CD4-positive, alpha-beta T cell (primary cell): Measurements from ENCODE around the gene JAK1. TPM values are rescaled to one million over a fixed set of nuclear protein-coding genes. Genes with fewer than 3 reads are reported as not detected.

Experiments
- ATAC-seq: fragments of 200-7000 bp; cut with Tn5 transposase; one replicate; pipeline ENCODE4 v1.10.0; 2022; ENCODE audit warnings: mild to moderate bottlenecking; ENCODE audit not compliant: poor library complexity
- CTCF ChIA-PET: fragments of 350-600 bp; sonication (Branson Sonifier 250); formaldehyde crosslinking; loops from one replicate; lab custom pipeline; 2021; ENCODE audit warnings: antibody characterized with exemption, inconsistent platforms; lab: Charles Lee
- POLR2A ChIA-PET: fragments of 350-600 bp; sonication (Branson Sonifier 250); formaldehyde crosslinking; loops from one replicate; lab custom pipeline; 2021; ENCODE audit warnings: antibody characterized with exemption, inconsistent platforms; lab: Charles Lee
- DNase-seq, 14 experiments: peaks; one replicate each; pipeline ENCODE4 v3.0.0-alpha.2; 2013 to 2020; ENCODE audit warnings: mixed read lengths in 2 of 14
- H3K27ac ChIP-seq, 2 donors: one replicate each; pipeline versions ENCODE4 v1.5.1 to v1.7.0; 2013; ENCODE audit warnings: low read length in 2 of 2, low read depth in 1 of 2, mild to moderate bottlenecking in 1 of 2
- H3K27me3 ChIP-seq, 2 experiments: 1 replicate in 1 of 2; 2 replicates in 1 of 2; pipeline versions ENCODE4 v1.6.1 to v1.7.0; 2013; ENCODE audit warnings: low read length in 2 of 2, control low read depth in 1 of 2, mild to moderate bottlenecking in 1 of 2, moderate library complexity in 1 of 2; ENCODE audit not compliant: insufficient read depth in 2 of 2, control insufficient read depth in 1 of 2
- H3K36me3 ChIP-seq: one replicate; pipeline ENCODE4 v1.6.1; 2013; ENCODE audit warnings: low read length, control low read depth; ENCODE audit not compliant: insufficient read depth
- H3K4me1 ChIP-seq: one replicate; pipeline ENCODE4 v1.6.1; 2013; ENCODE audit warnings: low read length, control low read depth; ENCODE audit not compliant: insufficient read depth
- H3K4me3 ChIP-seq: one replicate; pipeline ENCODE4 v1.5.1; 2013; ENCODE audit warnings: mild to moderate bottlenecking, low read length, moderate library complexity
- H3K9me3 ChIP-seq, 2 experiments: 1 replicate in 1 of 2; 2 replicates in 1 of 2; pipeline versions ENCODE4 v1.6.1 to v1.7.0; 2013; ENCODE audit warnings: low read length in 2 of 2, mild to moderate bottlenecking in 2 of 2, control low read depth in 1 of 2, moderate library complexity in 1 of 2; ENCODE audit not compliant: control insufficient read depth in 1 of 2, insufficient read depth in 1 of 2
- H3K27ac Mint-ChIP-seq: one replicate; pipeline ENCODE4 v1.8.0; 2020; ENCODE audit warnings: mixed read lengths
- H3K27me3 Mint-ChIP-seq: one replicate; pipeline ENCODE4 v1.8.0; 2021; ENCODE audit warnings: mixed read lengths
- H3K36me3 Mint-ChIP-seq: one replicate; pipeline ENCODE4 v1.8.0; 2021; ENCODE audit warnings: low read depth, mixed read lengths
- H3K4me1 Mint-ChIP-seq: one replicate; pipeline ENCODE4 v1.8.0; 2021; ENCODE audit warnings: low read depth, mixed read lengths
- H3K4me3 Mint-ChIP-seq: one replicate; pipeline ENCODE4 v1.8.0; 2020; ENCODE audit warnings: mild to moderate bottlenecking, mixed read lengths
- H3K9me3 Mint-ChIP-seq: one replicate; pipeline ENCODE4 v1.8.0; 2020; ENCODE audit warnings: mixed read lengths
- CTCF ChIP-seq: fragments of 200-600 bp; IDR thresholded peaks from one replicate; pipeline ENCODE4 v1.8.0; 2022; ENCODE audit warnings: antibody characterized with exemption, mild to moderate bottlenecking
- intact Hi-C, 2 experiments: fragments of 100-400 bp; cut with DNase I in 1 of 2; cut with micrococcal nuclease in 1 of 2; formaldehyde crosslinking; loops; one replicate each; pipeline versions ENCODE4 v1.15.1 to v1.9.0; 2023 to 2025; cut with DNase I, micrococcal nuclease
- total RNA-seq, 174 experiments: library from RNA in 2 of 174; stranded (reverse) in 2 of 174; gene quantifications; one replicate each; pipeline ENCODE4 v1.2.3 and lab custom pipeline; 2021 to 2026

Gene JAK1
- total RNA-seq, 2 experiments from 2014 or later = 240 to 252 TPM

- Mint-ChIP-seq H3K27me3 (no peaks in the 10 kb centered on the region), H3K9me3 (no peaks in the 10 kb centered on the region), H3K4me3 (no peak overlapping the region), H3K36me3 (peaks cover 97% of the 10 kb centered on the region), H3K27ac (peak overlapping the region; percentile 56), H3K4me1 (peaks cover 23% of the 10 kb centered on the region)
- intact Hi-C loops = no loop called here
- no peaks in the 10 kb centered on the region for H3K9me3 ChIP-seq
- peaks cover 95% of the 10 kb centered on the region for H3K36me3 ChIP-seq
- no peaks in the 10 kb centered on the region for H3K27me3 ChIP-seq
- DNase-seq (no peak), ATAC-seq (no peak)
- POLR2A ChIA-PET = interaction anchor here (0.9 to 1.2 kb wide), 2 partner anchors 21 to 191 kb away, joined by 4 read pairs; no protein-coding TSS in a partner anchor
- CTCF ChIA-PET = interaction anchor here (1.1 kb wide), 1 partner anchor 219 kb away, joined by 4 read pairs; no protein-coding TSS in a partner anchor
- H3K4me3 ChIP-seq = no peak overlapping the region
- H3K27ac ChIP-seq = no peak overlapping the region
- peaks cover 4% of the 10 kb centered on the region for H3K4me1 ChIP-seq
- no peak for TF ChIP-seq CTCF
These were observed 109.8 kb downstream of the JAK1 start for GRCh38 chr1:64856553-64856952.

- no peak overlapping the region for H3K4me3 ChIP-seq
- no peak for TF ChIP-seq CTCF
- H3K9me3 ChIP-seq = no peaks in the 10 kb centered on the region
- H3K27me3 Mint-ChIP-seq = no peaks in the 10 kb centered on the region
- peaks cover 96% of the 10 kb centered on the region for H3K36me3 ChIP-seq
- no peaks in the 10 kb centered on the region for H3K9me3 Mint-ChIP-seq
- no peak overlapping the region for H3K27ac Mint-ChIP-seq
- no peak overlapping the region for H3K27ac ChIP-seq
- no peak for ATAC-seq
- POLR2A ChIA-PET = interaction anchor here (1.2 kb wide), 1 partner anchor 192 kb away, joined by 4 read pairs; no protein-coding TSS in a partner anchor
- no peak for DNase-seq
- no peaks in the 10 kb centered on the region for H3K27me3 ChIP-seq
- H3K4me3 Mint-ChIP-seq = no peak overlapping the region
- H3K36me3 Mint-ChIP-seq = peaks cover 97% of the 10 kb centered on the region
- H3K4me1 ChIP-seq = peaks cover 3% of the 10 kb centered on the region
- H3K4me1 Mint-ChIP-seq = peaks cover 16% of the 10 kb centered on the region
- intact Hi-C loops = no loop called here
- CTCF ChIA-PET = interaction anchor here (1.1 kb wide), 1 partner anchor 220 kb away, joined by 4 read pairs; no protein-coding TSS in a partner anchor
These were observed 110.8 kb downstream of the JAK1 start for GRCh38 chr1:64855557-64855956.

- peaks cover 100% of the 10 kb centered on the region for H3K36me3 Mint-ChIP-seq
- H3K9me3 Mint-ChIP-seq = no peaks in the 10 kb centered on the region
- H3K4me3 ChIP-seq = no peak overlapping the region
- H3K27me3 ChIP-seq = no peaks in the 10 kb centered on the region
- H3K4me3 Mint-ChIP-seq = no peak overlapping the region
- H3K27me3 Mint-ChIP-seq = no peaks in the 10 kb centered on the region
- no peak for TF ChIP-seq CTCF
- H3K27ac Mint-ChIP-seq = peak overlapping the region; percentile 73
- H3K9me3 ChIP-seq = no peaks in the 10 kb centered on the region
- peaks cover 3% of the 10 kb centered on the region for H3K4me1 ChIP-seq
- peaks cover 100% of the 10 kb centered on the region for H3K36me3 ChIP-seq
- no peak for DNase-seq
- peaks cover 13% of the 10 kb centered on the region for H3K4me1 Mint-ChIP-seq
- intact Hi-C loops = no loop called here
- no peak for ATAC-seq
- no peak overlapping the region for H3K27ac ChIP-seq
- ChIA-PET POLR2A (no interaction called here), CTCF (interaction anchor here (0.7 kb wide), 1 partner anchor 124 kb away, joined by 3 read pairs; no protein-coding TSS in a partner anchor)
These were observed 111.7 kb downstream of the JAK1 start for GRCh38 chr1:64854674-64855073.
